ENCODE results near the gene GRM4.
A peak's percentile ranks its signal among the peaks of the same experiment; 100 is the strongest.
"Not testable (repeated sequence)": the region's sequence is repeated elsewhere in the genome, so short reads cannot be mapped to it uniquely, and the experiment has no call there.

Gene GRM4

GRCh38 chr6:34043359-34043758, 102.5 kb downstream of the GRM4 start:
- DNase-seq (ENCODE audit: low read depth): no peak

GRCh38 chr6:34041998-34042397, 103.9 kb downstream of the GRM4 start:
- not testable (repeated sequence) for DNase-seq (ENCODE audit: low read depth)

- DNase-seq (ENCODE audit: low read depth): no peak
Measured at GRCh38 chr6:34041385-34041784, 104.5 kb downstream of the GRM4 start.

GRCh38 chr6:34039943-34040342, 105.9 kb downstream of the GRM4 start:
- DNase-seq (ENCODE audit: low read depth): no peak

- DNase-seq (ENCODE audit: low read depth): no peak
Measured at GRCh38 chr6:34037151-34037550, 108.7 kb downstream of the GRM4 start.

- no peak for DNase-seq (ENCODE audit: low read depth)
Measured at GRCh38 chr6:34036357-34037069, 109.4 kb downstream of the GRM4 start.

GRCh38 chr6:34035704-34036356, 110.1 kb downstream of the GRM4 start:
- DNase-seq (ENCODE audit: low read depth): no peak

GRCh38 chr6:34035161-34035560, 110.7 kb downstream of the GRM4 start:
- DNase-seq (ENCODE audit: low read depth): no peak

GRCh38 chr6:34032856-34033255, 113.0 kb downstream of the GRM4 start:
- no peak for DNase-seq (ENCODE audit: low read depth)

GRCh38 chr6:34031625-34032383, 114.1 kb downstream of the GRM4 start:
- no peak for DNase-seq (ENCODE audit: low read depth)

- DNase-seq (ENCODE audit: low read depth): no peak
Measured at GRCh38 chr6:34030831-34031624, 114.9 kb downstream of the GRM4 start.

GRCh38 chr6:34029489-34030280, 116.2 kb downstream of the GRM4 start:
- DNase-seq (ENCODE audit: low read depth): no peak

GRCh38 chr6:34028691-34029360, 117.1 kb downstream of the GRM4 start:
- DNase-seq (ENCODE audit: low read depth): no peak

GRCh38 chr6:34027939-34028441, 117.9 kb downstream of the GRM4 start:
- DNase-seq (ENCODE audit: low read depth): no peak

- DNase-seq (ENCODE audit: low read depth): peak; percentile 57
Measured at GRCh38 chr6:34027445-34027936, 118.4 kb downstream of the GRM4 start.

- no peak for DNase-seq (ENCODE audit: low read depth)
Measured at GRCh38 chr6:34025861-34026260, 120.0 kb downstream of the GRM4 start.

GRCh38 chr6:34025112-34025807, 120.6 kb downstream of the GRM4 start:
- DNase-seq (ENCODE audit: low read depth): no peak

- no peak for DNase-seq (ENCODE audit: low read depth)
Measured at GRCh38 chr6:34022873-34023255, 123.0 kb downstream of the GRM4 start.

GRCh38 chr6:34022250-34022872, 123.5 kb downstream of the GRM4 start:
- DNase-seq (ENCODE audit: low read depth): no peak

Measured in activated gamma-delta T cell treated with anti-CD3 and anti-CD28 coated beads, Interleukin-2, amount 50 U/mL, for 16 hours (primary cell).